T-helper 2 cell treated with Interferon-gamma antibody and Interleukin-4, amounts not matched to agents 5 μg/mL and 100 μg/mL, for 36 hours (primary cell): ENCODE data around the gene PTPRCAP.
A peak's percentile ranks its signal among the peaks of the same experiment; 100 is the strongest.
"Not testable (repeated sequence)": the region's sequence is repeated elsewhere in the genome, so short reads cannot be mapped to it uniquely, and the experiment has no call there.

Experiments
- DNase-seq: peaks from one replicate; pipeline ENCODE4 v3.0.0; 2021; ENCODE audit warnings: low spot score
- H3K27ac Mint-ChIP-seq: one replicate; pipeline ENCODE4 v1.8.0; 2021; ENCODE audit warnings: mild to moderate bottlenecking, mixed read lengths
- H3K27me3 Mint-ChIP-seq: one replicate; pipeline ENCODE4 v1.8.0; 2021; ENCODE audit warnings: low read depth, mixed read lengths
- H3K36me3 Mint-ChIP-seq: one replicate; pipeline ENCODE4 v1.8.0; 2021; ENCODE audit warnings: low read depth, mixed read lengths
- H3K4me1 Mint-ChIP-seq: one replicate; pipeline ENCODE4 v1.8.0; 2021; ENCODE audit warnings: low read depth, mixed read lengths
- H3K4me3 Mint-ChIP-seq: one replicate; pipeline ENCODE4 v1.8.0; 2022; ENCODE audit warnings: mild to moderate bottlenecking, moderate library complexity, mixed read lengths
- H3K9me3 Mint-ChIP-seq: one replicate; pipeline ENCODE4 v1.8.0; 2021; ENCODE audit warnings: mixed read lengths

PTPRCAP gene, protein sequence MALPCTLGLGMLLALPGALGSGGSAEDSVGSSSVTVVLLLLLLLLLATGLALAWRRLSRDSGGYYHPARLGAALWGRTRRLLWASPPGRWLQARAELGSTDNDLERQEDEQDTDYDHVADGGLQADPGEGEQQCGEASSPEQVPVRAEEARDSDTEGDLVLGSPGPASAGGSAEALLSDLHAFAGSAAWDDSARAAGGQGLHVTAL

GRCh38 chr11:67437082-67437808 is at the start of gene PTPRCAP:
TSS of gene PTPRCAP (minus strand) at chr11:67437682. CDS start at chr11:67437619, 63 bp downstream.
- Mint-ChIP-seq H3K36me3 (peaks cover 45% of the 10 kb centered on the region), H3K27me3 (no peaks in the 10 kb centered on the region), H3K4me1 (peaks cover 38% of the 10 kb centered on the region), H3K4me3 (peak within 1 kb of the TSS; percentile 99), H3K27ac (peak within 1 kb of the TSS; percentile 92), H3K9me3 (no peaks in the 10 kb centered on the region)
- DNase-seq: peak; percentile 64

GRCh38 chr11:67486481-67487195 is 49.2 kb upstream of the PTPRCAP start:
- peaks cover 53% of the 10 kb centered on the region for H3K4me1 Mint-ChIP-seq
- peak overlapping the region; percentile 90 for H3K4me3 Mint-ChIP-seq
- H3K27me3 Mint-ChIP-seq: no peaks in the 10 kb centered on the region
- peak; percentile 72 for DNase-seq
- H3K27ac Mint-ChIP-seq: peak overlapping the region; percentile 99
- H3K36me3 Mint-ChIP-seq: peaks cover 46% of the 10 kb centered on the region
- no peaks in the 10 kb centered on the region for H3K9me3 Mint-ChIP-seq

- not testable (repeated sequence) for H3K9me3 Mint-ChIP-seq, H3K27me3 Mint-ChIP-seq
- peak; percentile 60 for DNase-seq
- Mint-ChIP-seq H3K4me3 (peak overlapping the region; percentile 90), H3K4me1 (peaks cover 53% of the 10 kb centered on the region), H3K36me3 (peaks cover 43% of the 10 kb centered on the region), H3K27ac (peak overlapping the region; percentile 99)
Measured at GRCh38 chr11:67485873-67486361, 48.4 kb upstream of the PTPRCAP start.

GRCh38 chr11:67484847-67485311 is 47.4 kb upstream of the PTPRCAP start:
- Mint-ChIP-seq H3K4me3 (peak overlapping the region; percentile 90), H3K9me3 (no peaks in the 10 kb centered on the region), H3K36me3 (peaks cover 38% of the 10 kb centered on the region), H3K27ac (peak overlapping the region; percentile 99), H3K27me3 (peaks cover 3% of the 10 kb centered on the region), H3K4me1 (peaks cover 53% of the 10 kb centered on the region)
- peak; percentile 75 for DNase-seq

DNA sequence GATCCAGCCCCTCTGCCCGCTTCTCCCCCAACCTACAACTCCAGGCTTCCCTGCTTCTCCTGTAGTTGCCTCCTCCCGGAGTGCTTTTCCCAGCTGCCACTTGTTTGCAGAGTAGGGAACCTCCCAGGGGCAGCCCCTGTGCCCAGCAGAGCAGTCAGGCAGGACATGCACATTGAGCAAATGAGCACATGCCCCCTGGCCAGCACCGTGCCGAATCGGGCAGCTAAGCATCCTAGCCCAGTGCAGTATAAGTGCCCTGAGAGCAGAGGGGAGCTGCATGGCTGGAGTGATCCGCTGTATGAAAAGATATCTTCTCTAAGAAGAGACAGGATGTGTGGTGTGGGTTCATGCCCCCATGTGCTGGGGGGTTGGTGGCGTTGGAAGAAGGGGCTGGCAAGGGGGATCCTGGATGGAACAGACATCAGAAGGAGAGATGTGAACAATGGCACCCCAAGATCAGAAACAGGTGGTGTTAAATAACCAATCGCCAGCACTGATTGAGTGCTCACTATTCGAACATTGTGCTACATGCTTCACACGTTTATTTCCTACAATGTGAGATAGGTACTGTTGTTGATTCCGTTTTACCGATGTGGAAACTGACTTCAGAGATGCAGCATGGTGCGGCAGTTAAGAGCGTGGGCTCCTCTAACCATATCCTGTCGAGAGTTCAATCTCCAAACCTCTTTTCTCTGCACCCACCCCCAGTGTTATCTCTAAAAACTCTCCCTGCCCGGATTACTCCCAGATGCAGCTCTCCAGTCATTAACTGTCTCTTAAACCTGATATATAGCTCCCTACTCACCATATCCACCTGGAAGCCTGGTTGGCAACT is 46.6 kb upstream of the PTPRCAP start:
- H3K9me3 Mint-ChIP-seq: no peaks in the 10 kb centered on the region
- peak overlapping the region; percentile 99 for H3K27ac Mint-ChIP-seq
- peaks cover 34% of the 10 kb centered on the region for H3K36me3 Mint-ChIP-seq
- peak overlapping the region; percentile 90 for H3K4me3 Mint-ChIP-seq
- H3K4me1 Mint-ChIP-seq: peaks cover 51% of the 10 kb centered on the region
- peak; percentile 78 for DNase-seq
- H3K27me3 Mint-ChIP-seq: peaks cover 6% of the 10 kb centered on the region

- peaks cover 6% of the 10 kb centered on the region for H3K27me3 Mint-ChIP-seq
- no peaks in the 10 kb centered on the region for H3K9me3 Mint-ChIP-seq
- H3K4me3 Mint-ChIP-seq: peak within 1 kb of the TSS; percentile 90
- peaks cover 27% of the 10 kb centered on the region for H3K36me3 Mint-ChIP-seq
- peak within 1 kb of the TSS; percentile 99 for H3K27ac Mint-ChIP-seq
- peak; percentile 97 for DNase-seq
- H3K4me1 Mint-ChIP-seq: peaks cover 45% of the 10 kb centered on the region
Measured at GRCh38 chr11:67482827-67483798, 45.6 kb upstream of the PTPRCAP start, which contains the start of gene AIP. TSS of gene AIP (plus strand) at chr11:67483026. CDS start at chr11:67483159, 133 bp downstream.

DNA sequence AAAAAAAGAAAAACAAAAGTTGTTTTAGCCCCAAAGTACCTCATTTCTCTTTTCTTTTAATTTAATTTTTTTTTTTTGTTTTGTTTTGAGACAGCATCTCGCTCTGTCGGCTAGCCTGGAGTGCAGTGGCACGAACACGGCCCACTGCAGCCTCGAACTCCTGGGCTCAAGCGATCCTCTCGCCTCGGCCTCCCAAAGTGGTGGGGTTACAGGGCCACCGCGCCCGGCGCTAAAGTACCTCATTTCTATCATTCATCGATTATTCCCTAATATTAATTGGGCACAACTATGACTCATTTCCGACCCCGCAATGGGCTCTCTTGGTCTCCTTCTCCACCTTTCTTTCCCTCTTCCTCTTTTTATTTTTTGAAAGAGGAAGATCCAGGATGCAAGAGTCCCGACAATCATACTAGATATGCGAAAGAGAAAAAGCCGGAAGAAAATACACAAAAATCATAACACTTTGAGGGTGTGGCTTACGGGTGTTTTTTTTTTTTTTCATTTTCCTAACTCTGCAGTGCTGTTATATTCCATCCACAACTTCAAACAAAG is 44.9 kb upstream of the PTPRCAP start:
- Mint-ChIP-seq H3K4me1 (peaks cover 38% of the 10 kb centered on the region), H3K36me3 (peaks cover 19% of the 10 kb centered on the region), H3K9me3 (no peaks in the 10 kb centered on the region), H3K27ac (peak overlapping the region; percentile 99), H3K27me3 (peaks cover 6% of the 10 kb centered on the region), H3K4me3 (peak overlapping the region; percentile 90)
- DNase-seq: no peak

GRCh38 chr11:67477344-67478050 is 40.0 kb upstream of the PTPRCAP start:
- not testable (repeated sequence) for H3K27ac Mint-ChIP-seq, H3K9me3 Mint-ChIP-seq, DNase-seq, H3K4me1 Mint-ChIP-seq, H3K36me3 Mint-ChIP-seq, H3K4me3 Mint-ChIP-seq
- peaks cover 11% of the 10 kb centered on the region for H3K27me3 Mint-ChIP-seq

- DNase-seq, H3K27ac Mint-ChIP-seq, H3K4me1 Mint-ChIP-seq, H3K4me3 Mint-ChIP-seq, H3K9me3 Mint-ChIP-seq, H3K36me3 Mint-ChIP-seq: not testable (repeated sequence)
- H3K27me3 Mint-ChIP-seq: peaks cover 11% of the 10 kb centered on the region
Measured at GRCh38 chr11:67476692-67477091, 39.2 kb upstream of the PTPRCAP start.

DNA sequence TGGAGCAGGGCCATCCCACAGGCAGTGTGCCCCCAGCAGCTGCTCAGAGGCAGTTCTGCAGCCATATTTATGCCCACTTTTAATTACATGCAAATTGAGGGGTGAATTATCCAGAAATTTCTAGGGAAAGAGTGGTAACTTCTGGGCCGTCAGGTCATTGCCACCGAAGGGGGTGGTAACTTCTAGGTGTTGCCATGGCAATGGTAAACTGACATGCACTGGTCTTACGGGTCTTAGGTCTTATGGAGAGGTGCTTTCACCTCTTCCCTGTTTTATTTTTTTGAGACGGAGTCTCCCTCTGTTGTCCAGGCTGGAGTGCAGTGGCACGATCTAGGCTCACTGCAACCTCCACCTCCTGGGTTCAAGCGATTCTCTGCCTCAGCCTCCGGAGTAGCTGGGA is 35.4 kb upstream of the PTPRCAP start:
- no peak overlapping the region for H3K27ac Mint-ChIP-seq
- H3K36me3 Mint-ChIP-seq: no peaks in the 10 kb centered on the region
- peaks cover 5% of the 10 kb centered on the region for H3K4me1 Mint-ChIP-seq
- no peak for DNase-seq
- peaks cover 5% of the 10 kb centered on the region for H3K27me3 Mint-ChIP-seq
- no peaks in the 10 kb centered on the region for H3K9me3 Mint-ChIP-seq
- no peak overlapping the region for H3K4me3 Mint-ChIP-seq

- DNase-seq: no peak
- Mint-ChIP-seq H3K9me3 (no peaks in the 10 kb centered on the region), H3K36me3 (peaks cover under 1% of the 10 kb centered on the region), H3K27ac (no peak overlapping the region), H3K4me3 (no peak overlapping the region), H3K27me3 (no peaks in the 10 kb centered on the region), H3K4me1 (peaks cover 18% of the 10 kb centered on the region)
Measured at GRCh38 chr11:67470337-67471002, 33.0 kb upstream of the PTPRCAP start.
